Inferior parietal cortex (tissue), 1 donor: ENCODE measurements around the gene PCDHB16.
"Not testable (repeated sequence)": the region's sequence is repeated elsewhere in the genome, so short reads cannot be mapped to it uniquely, and the experiment has no call there.

ENCODE experiments used
- DNase-seq: peaks from one replicate; pipeline ENCODE4 v3.0.0-alpha.2; 2016; ENCODE audit errors: extremely low spot score

The PCDHB16 gene

DNA sequence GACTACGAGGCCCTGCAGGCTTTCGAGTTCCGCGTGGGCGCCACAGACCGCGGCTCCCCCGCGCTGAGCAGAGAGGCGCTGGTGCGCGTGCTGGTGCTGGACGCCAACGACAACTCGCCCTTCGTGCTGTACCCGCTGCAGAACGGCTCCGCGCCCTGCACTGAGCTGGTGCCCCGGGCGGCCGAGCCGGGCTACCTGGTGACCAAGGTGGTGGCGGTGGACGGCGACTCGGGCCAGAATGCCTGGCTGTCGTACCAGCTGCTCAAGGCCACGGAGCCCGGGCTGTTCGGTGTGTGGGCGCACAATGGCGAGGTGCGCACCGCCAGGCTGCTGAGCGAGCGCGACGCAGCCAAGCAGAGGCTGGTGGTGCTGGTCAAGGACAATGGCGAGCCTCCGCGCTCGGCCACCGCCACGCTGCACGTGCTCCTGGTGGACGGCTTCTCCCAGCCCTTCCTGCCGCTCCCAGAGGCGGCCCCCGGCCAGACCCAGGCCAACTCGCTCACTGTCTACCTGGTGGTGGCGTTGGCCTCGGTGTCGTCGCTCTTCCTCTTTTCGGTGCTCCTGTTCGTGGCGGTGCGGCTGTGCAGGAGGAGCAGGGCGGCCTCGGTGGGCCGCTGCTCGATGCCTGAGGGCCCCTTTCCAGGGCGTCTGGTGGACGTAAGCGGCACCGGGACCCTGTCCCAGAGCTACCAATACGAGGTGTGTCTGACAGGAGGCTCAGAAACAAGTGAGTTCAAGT lies 2.1 kb downstream of the PCDHB16 start:
- DNase-seq: not testable (repeated sequence)

DNA sequence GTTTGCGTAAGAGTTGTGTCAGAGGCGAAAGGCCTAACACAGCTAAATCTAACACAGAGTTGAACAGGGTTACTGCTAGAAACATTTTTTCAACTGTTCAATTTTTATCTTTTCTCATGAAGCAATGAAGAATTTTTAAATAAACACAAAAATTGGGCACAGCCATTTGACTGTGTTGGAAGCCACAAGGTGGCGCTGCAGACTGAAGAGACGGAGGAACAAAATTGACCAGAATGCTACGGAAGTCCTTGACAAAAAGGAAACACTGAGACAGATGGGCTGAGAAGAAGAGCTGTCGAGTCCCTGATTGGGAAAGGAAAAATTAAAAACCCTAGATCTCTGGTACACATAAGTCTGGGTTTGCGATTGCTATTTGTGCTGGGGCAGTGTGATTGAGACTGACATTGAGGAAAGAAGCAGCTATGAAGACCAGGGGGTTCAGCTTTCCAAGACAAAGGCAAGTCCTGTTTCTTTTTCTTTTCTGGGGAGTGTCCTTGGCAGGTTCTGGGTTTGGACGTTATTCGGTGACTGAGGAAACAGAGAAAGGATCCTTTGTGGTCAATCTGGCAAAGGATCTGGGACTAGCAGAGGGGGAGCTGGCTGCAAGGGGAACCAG lies 4.8 kb downstream of the PCDHB16 start, which contains the start of gene PCDHB9:
TSS of gene PCDHB9 (plus strand) at position 265 of the 616 bp plus-strand sequence. CDS start at position 423, 158 bp downstream.
- peak; percentile 25 for DNase-seq

DNA sequence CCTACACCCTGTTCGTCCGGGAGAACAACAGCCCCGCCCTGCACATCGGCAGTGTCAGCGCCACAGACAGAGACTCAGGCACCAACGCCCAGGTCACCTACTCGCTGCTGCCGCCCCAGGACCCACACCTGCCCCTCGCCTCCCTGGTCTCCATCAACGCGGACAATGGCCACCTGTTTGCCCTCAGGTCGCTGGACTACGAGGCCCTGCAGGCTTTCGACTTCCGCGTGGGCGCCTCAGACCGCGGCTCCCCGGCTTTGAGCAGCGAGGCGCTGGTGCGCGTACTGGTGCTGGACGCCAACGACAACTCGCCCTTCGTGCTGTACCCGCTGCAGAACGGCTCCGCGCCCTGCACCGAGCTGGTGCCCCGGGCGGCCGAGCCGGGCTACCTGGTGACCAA lies 6.5 kb downstream of the PCDHB16 start:
- DNase-seq: not testable (repeated sequence)

DNA sequence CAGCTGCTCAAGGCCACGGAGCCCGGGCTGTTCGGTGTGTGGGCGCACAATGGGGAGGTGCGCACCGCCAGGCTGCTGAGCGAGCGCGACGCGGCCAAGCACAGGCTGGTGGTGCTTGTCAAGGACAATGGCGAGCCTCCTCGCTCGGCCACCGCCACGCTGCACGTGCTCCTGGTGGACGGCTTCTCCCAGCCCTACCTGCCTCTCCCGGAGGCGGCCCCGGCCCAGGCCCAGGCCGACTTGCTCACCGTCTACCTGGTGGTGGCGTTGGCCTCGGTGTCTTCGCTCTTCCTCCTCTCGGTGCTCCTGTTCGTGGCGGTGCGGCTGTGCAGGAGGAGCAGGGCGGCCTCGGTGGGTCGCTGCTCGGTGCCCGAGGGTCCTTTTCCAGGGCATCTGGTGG lies 6.9 kb downstream of the PCDHB16 start:
- not testable (repeated sequence) for DNase-seq

DNA sequence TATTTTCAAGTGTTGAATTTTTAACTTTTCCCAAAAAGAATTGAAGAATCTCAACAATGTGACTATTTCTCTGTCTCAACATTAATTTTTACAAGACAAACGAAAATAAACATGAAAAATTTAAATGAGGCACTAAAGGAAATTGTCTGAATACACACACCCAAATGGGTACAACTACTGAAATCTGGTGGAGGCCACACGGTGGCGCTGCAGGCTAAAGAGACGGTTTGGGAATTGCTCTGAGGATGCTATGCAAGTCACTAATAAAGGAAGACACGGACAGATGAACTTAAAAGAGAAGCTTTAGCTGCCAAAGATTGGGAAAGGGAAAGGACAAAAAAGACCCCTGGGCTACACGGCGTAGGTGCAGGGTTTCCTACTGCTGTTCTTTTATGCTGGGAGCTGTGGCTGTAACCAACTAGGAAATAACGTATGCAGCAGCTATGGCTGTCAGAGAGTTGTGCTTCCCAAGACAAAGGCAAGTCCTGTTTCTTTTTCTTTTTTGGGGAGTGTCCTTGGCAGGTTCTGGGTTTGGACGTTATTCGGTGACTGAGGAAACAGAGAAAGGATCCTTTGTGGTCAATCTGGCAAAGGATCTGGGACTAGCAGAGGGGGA lies 10.0 kb downstream of the PCDHB16 start, which contains the start of gene PCDHB10:
TSS of gene PCDHB10 (plus strand) at position 244 of the 616 bp plus-strand sequence. CDS start at position 444, 200 bp downstream.
- DNase-seq: peak; percentile 59

DNA sequence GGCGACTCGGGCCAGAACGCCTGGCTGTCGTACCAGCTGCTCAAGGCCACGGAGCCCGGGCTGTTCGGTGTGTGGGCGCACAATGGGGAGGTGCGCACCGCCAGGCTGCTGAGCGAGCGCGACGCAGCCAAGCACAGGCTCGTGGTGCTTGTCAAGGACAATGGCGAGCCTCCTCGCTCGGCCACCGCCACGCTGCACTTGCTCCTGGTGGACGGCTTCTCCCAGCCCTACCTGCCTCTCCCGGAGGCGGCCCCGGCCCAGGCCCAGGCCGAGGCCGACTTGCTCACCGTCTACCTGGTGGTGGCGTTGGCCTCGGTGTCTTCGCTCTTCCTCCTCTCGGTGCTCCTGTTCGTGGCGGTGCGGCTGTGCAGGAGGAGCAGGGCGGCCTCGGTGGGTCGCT lies 12.1 kb downstream of the PCDHB16 start:
- DNase-seq: not testable (repeated sequence)

DNA sequence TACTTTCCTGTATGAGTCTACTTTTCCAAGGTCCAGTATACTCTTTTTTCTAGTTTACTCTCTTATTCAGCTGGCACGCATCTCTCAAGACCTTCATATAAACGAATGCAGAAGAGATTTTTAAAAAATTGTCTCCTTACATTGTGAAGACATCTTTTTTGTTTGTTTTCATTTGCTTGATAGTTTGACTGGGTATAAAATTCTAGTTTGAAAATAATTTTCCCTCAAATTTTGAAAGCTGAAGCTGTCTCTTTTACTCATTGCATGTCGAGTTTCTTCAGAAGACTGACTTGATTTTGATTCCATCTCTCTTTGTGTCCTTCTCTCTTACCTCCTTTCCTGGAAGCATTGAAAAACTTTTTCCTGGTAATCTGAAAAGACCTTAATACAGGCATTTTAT lies 14.2 kb downstream of the PCDHB16 start:
- no peak for DNase-seq

DNA sequence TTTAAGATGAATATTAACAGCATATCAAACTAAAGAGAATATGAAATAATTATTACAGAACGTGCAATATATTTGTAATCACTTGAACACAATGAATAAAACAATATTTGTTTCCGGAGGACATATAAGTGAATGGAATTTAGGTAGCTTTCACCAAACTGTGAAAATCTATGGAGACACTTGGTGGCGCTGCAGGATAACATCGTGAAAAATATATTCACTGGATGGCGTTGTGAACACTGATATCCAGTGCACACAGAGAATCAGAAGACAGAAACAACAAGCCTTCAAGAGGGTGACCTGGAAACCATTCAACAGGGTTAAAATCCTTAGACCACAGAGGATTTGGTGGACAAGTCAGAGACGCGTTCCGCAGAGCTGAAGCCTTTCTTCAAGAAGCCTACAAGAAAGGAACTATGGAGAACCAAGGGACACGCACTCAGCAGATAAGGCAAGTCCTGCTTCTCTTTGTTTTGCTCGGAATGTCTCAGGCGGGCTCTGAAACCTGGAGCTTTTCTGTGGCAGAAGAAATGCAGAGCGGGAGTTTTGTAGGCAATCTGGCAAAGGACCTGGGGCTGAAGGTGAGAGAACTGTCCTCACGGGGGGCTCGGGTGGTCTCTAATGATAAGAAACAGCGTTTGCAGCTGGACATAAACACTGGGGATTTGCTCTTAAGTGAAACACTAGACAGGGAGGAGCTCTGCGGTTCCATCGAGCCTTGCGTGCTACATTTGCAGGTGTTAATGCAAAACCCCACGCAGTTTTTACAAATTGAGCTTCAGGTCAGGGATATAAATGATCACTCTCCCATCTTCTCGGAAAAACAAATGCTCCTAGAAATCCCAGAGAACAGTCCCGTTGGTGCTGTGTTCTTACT lies 17.4 kb downstream of the PCDHB16 start, which contains the start of gene PCDHB11:
TSS of gene PCDHB11 (plus strand) at position 269 of the 877 bp plus-strand sequence. CDS start at position 417, 148 bp downstream.
- DNase-seq: no peak

DNA sequence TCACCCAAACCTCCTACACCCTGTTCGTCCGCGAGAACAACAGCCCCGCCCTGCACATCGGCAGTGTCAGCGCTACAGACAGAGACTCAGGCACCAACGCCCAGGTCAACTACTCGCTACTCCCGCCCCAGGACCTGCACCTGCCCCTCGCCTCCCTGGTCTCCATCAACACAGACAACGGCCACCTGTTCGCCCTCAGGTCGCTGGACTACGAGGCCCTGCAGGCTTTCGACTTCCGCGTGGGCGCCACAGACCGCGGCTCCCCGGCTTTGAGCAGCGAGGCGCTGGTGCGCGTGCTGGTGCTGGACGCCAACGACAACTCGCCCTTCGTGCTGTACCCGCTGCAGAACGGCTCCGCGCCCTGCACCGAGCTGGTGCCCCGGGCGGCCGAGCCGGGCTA lies 18.9 kb downstream of the PCDHB16 start:
- not testable (repeated sequence) for DNase-seq

DNA sequence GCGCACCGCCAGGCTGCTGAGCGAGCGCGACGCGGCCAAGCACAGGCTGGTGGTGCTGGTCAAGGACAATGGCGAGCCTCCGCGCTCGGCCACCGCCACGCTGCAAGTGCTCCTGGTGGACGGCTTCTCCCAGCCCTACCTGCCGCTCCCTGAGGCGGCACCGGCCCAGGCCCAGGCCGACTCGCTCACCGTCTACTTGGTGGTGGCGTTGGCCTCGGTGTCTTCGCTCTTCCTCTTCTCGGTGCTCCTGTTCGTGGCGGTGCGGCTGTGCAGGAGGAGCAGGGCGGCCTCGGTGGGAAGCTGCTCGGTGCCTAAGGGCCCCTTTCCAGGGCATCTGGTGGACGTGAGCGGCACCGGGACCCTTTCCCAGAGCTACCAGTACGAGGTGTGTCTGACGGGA lies 19.5 kb downstream of the PCDHB16 start:
- DNase-seq: not testable (repeated sequence)

DNA sequence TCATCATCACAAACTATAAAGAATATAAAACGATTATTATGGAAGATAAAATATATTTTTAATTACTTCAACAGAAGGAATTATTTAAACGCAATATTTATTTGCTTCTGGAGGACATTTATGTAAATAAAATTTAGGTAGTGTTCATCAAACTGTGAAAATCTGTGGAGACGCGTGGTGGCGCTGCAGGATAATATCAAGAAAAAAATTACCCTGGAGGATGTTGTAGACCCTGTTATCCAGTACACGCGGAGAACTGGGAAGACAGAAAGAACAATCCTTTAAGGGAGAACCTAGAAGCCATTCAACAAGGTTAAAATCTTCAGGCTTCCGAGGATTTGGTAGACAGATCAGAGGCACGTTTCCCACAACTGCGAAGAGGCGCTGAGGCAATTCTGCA lies 26.3 kb downstream of the PCDHB16 start, which contains the start of gene PCDHB12:
TSS of gene PCDHB12 (plus strand) at position 242 of the 400 bp plus-strand sequence. CDS start 189 bp downstream, outside the sequence.
- peak; percentile 6 for DNase-seq

DNA sequence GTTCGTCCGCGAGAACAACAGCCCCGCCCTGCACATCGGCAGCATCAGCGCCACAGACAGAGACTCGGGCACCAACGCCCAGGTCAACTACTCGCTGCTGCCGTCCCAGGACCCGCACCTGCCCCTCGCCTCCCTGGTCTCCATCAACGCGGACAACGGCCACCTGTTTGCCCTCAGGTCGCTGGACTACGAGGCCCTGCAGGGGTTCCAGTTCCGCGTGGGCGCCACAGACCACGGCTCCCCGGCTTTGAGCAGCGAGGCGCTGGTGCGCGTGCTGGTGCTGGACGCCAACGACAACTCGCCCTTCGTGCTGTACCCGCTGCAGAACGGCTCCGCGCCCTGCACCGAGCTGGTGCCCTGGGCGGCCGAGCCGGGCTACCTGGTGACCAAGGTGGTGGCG lies 28.1 kb downstream of the PCDHB16 start:
- DNase-seq: not testable (repeated sequence)

DNA sequence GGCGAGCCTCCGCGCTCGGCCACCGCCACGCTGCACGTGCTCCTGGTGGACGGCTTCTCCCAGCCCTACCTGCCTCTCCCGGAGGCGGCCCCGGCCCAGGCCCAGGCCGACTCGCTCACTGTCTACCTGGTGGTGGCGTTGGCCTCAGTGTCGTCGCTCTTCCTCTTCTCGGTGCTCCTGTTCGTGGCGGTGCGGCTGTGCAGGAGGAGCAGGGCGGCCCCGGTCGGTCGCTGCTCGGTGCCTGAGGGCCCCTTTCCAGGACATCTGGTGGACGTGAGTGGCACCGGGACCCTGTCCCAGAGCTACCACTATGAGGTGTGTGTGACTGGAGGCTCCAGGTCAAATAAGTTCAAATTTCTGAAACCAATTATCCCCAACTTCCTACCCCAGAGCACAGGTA lies 28.7 kb downstream of the PCDHB16 start:
- DNase-seq: not testable (repeated sequence)

DNA sequence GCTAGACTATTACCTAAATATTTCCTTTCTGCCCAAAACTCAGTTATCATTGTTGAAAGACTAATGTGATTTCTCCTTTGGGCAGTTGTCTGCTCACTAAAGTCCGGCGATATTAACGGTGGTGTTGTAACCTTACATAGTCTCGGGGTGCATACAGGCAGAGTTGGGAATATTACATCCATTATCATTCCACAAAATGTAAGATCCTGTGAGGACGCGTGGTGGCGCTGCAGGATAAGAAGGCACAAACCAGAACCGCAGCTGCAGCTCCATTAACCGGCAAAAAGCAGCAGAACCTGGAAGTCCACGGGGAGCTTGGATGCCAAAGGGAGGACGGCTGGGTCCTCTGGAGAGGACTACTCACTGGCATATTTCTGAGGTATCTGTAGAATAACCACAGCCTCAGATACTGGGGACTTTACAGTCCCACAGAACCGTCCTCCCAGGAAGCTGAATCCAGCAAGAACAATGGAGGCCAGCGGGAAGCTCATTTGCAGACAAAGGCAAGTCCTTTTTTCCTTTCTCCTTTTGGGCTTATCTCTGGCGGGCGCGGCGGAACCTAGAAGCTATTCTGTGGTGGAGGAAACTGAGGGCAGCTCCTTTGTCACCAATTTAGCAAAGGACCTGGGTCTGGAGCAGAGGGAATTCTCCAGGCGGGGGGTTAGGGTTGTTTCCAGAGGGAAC lies 31.6 kb downstream of the PCDHB16 start, which contains the start of gene PCDHB13:
TSS of gene PCDHB13 (plus strand) at position 264 of the 684 bp plus-strand sequence. CDS start at position 469, 205 bp downstream.
- DNase-seq: peak; percentile 12

DNA sequence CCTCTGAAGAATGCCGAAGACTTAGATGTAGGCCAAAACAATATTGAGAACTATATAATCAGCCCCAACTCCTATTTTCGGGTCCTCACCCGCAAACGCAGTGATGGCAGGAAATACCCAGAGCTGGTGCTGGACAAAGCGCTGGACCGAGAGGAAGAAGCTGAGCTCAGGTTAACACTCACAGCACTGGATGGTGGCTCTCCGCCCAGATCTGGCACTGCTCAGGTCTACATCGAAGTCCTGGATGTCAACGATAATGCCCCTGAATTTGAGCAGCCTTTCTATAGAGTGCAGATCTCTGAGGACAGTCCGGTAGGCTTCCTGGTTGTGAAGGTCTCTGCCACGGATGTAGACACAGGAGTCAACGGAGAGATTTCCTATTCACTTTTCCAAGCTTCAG lies 32.4 kb downstream of the PCDHB16 start:
- not testable (repeated sequence) for DNase-seq

DNA sequence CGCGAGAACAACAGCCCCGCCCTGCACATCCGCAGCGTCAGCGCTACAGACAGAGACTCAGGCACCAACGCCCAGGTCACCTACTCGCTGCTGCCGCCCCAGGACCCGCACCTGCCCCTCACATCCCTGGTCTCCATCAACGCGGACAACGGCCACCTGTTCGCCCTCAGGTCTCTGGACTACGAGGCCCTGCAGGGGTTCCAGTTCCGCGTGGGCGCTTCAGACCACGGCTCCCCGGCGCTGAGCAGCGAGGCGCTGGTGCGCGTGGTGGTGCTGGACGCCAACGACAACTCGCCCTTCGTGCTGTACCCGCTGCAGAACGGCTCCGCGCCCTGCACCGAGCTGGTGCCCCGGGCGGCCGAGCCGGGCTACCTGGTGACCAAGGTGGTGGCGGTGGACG lies 33.3 kb downstream of the PCDHB16 start:
- DNase-seq: not testable (repeated sequence)

DNA sequence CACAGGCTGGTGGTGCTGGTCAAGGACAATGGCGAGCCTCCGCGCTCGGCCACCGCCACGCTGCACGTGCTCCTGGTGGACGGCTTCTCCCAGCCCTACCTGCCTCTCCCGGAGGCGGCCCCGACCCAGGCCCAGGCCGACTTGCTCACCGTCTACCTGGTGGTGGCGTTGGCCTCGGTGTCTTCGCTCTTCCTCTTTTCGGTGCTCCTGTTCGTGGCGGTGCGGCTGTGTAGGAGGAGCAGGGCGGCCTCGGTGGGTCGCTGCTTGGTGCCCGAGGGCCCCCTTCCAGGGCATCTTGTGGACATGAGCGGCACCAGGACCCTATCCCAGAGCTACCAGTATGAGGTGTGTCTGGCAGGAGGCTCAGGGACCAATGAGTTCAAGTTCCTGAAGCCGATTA lies 33.8 kb downstream of the PCDHB16 start:
- not testable (repeated sequence) for DNase-seq

DNA sequence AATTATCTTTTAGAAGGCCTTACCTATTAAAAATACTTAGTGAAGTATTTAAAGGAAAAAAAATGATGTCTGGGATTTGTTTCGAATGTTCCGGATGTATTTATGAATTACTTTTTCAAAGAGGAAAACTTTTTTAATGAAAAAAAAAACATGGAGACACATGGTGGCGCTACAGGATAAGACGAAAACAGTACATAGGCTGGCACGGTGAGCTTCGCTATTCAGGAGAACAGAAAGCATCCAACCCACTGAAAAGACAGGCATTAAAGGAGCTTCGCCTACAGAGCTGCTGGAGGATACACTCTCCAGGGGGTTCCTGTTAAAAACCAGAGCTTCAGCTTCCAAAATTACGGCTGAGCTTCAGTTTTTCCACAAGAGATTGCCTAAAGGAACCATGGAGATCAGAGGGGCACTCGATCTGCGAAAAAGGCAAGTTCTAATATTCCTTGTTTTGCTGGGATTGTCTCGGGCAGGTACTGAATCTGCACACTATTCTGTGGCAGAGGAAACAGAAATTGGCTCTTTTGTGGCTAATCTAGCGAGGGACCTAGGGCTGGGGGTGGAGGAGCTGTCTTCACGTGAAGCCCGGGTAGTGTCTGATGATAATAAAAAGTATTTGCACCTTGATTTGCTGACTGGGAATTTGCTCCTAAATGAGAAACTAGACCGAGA lies 41.1 kb downstream of the PCDHB16 start, which contains the start of gene PCDHB14:
TSS of gene PCDHB14 (plus strand) at position 232 of the 672 bp plus-strand sequence. CDS start at position 395, 163 bp downstream.
- peak; percentile 20 for DNase-seq

DNA sequence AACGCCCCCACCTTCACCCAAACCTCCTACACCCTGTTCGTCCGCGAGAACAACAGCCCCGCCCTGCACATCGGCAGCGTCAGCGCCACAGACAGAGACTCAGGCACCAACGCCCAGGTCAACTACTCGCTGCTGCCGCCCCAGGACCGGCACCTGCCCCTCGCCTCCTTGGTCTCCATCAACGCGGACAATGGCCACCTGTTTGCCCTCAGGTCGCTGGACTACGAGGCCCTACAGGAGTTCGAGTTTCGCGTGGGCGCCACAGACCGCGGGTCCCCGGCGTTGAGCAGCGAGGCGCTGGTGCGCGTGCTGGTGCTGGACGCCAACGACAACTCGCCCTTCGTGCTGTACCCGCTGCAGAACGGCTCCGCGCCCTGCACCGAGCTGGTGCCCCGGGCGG lies 42.7 kb downstream of the PCDHB16 start:
- DNase-seq: not testable (repeated sequence)

DNA sequence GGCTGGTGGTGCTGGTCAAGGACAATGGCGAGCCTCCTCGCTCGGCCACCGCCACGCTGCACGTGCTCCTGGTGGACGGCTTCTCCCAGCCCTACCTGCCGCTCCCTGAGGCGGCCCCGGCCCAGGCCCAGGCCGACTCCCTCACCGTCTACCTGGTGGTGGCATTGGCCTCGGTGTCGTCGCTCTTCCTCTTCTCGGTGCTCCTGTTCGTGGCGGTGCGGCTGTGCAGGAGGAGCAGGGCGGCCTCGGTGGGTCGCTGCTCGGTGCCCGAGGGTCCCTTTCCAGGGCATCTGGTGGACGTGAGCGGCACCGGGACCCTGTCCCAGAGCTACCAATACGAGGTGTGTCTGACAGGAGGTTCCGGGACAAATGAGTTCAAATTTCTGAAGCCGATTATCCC lies 43.2 kb downstream of the PCDHB16 start:
- not testable (repeated sequence) for DNase-seq
